ENCODE results near the gene COQ10A.

GRCh38 chr12:56307221-56307965 lies 40.7 kb downstream of the COQ10A start:
- TF ChIP-seq CTCF (conservative IDR thresholded peaks at IDR 0.05 in 1 of 2, IDR thresholded peaks at IDR 0.05 in 1 of 2; ENCODE audit: low read depth in 1 of 2, low read length in 2 of 2) (no peak), EZH2 (IDR thresholded peaks at IDR 0.05; ENCODE audit: low read length, missing control alignments) (no peak)
